H7 (cell line): Measurements from ENCODE around the gene PPTC7. TPM values are rescaled to one million over a fixed set of nuclear protein-coding genes. Genes with fewer than 3 reads are reported as not detected.
"Not testable (repeated sequence)": the region's sequence is repeated elsewhere in the genome, so short reads cannot be mapped to it uniquely, and the experiment has no call there.

ENCODE experiments used
- DNase-seq: peaks from one replicate; pipeline ENCODE4 v3.0.0; 2012
- H3K27me3 ChIP-seq: 2 replicates; pipeline ENCODE4 v1.6.0; 2011; ENCODE audit warnings: mild to moderate bottlenecking, low read length; ENCODE audit not compliant: control insufficient read depth, insufficient read depth
- H3K36me3 ChIP-seq: replicated peaks from 2 replicates; pipeline ENCODE4 v1.5.1; 2011; ENCODE audit warnings: low read length; ENCODE audit not compliant: control insufficient read depth, insufficient read depth
- H3K4me3 ChIP-seq: 2 replicates; pipeline ENCODE4 v1.5.1; 2011; ENCODE audit warnings: low read depth, mild to moderate bottlenecking, control low read depth, low read length, moderate library complexity; ENCODE audit not compliant: insufficient read depth
- total RNA-seq: library from RNA; depleted of rRNA; stranded (reverse); fragments of >200 nt; shearing (Covaris generic); gene quantifications from 2 replicates; pipeline ENCODE4 v1.2.3, GENCODE V29; 2014; rRNA removed

PPTC7 gene
- total RNA-seq: 4.6 and 7.4 TPM in 2 replicates

- H3K27me3 ChIP-seq: no peaks in the 10 kb centered on the region
- peak within 1 kb of the TSS; percentile 93 for H3K4me3 ChIP-seq
- DNase-seq: peak; percentile 95
- H3K36me3 ChIP-seq: no peaks in the 10 kb centered on the region
Measured at GRCh38 chr12:110583137-110584059, at the start of gene PPTC7. TSS of gene PPTC7 (minus strand) at chr12:110583318. CDS start at chr12:110583031, 287 bp downstream.

- Histone ChIP-seq H3K27me3 (no peaks in the 10 kb centered on the region), H3K36me3 (no peaks in the 10 kb centered on the region), H3K4me3 (no peak overlapping the region)
- DNase-seq: no peak
Measured at GRCh38 chr12:110627500-110628195, 44.5 kb upstream of the PPTC7 start.

DNA sequence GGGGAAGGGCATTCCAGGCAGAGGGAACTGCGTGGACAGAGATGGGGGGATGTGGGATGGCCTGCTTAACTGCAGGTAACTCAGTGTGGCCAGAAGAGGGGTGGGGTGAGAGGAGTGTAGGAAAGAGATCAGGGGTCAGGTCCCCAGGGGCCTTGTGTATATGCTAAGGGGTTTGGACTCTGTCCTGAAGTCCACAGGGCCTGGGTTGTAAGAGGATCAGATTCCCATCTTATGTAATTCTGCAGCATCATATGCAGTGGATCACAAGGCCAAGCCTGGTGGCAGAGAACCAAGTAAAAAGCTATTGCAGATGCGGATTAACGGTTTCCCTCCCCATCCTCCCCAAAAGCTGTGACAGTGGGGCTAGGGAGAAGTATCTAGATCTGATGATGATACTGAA is 39.5 kb upstream of the PPTC7 start:
- Histone ChIP-seq H3K27me3 (no peaks in the 10 kb centered on the region), H3K36me3 (no peaks in the 10 kb centered on the region), H3K4me3 (no peak overlapping the region)
- no peak for DNase-seq

DNA sequence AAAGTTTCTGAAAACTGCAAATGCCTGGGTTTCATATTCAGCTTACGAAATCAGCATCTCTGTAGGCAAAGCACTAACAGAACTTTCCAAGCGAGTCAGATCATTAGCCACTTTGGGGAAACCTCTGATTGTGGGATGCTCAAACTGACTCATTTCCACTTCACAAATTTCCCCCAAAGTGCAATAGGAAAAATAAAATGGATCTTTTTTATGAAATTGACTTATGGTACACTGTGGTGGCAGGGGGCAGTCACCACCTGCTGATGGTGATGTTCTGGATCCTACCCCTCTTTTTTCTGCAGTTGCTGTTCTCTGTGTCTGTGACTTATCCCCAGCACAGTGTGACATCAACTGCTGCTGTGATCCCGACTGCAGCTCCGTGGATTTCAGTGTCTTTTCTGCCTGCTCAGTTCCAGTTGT is 36.4 kb upstream of the PPTC7 start:
- Histone ChIP-seq H3K36me3 (no peaks in the 10 kb centered on the region), H3K27me3 (no peaks in the 10 kb centered on the region), H3K4me3 (no peak overlapping the region)
- DNase-seq: no peak

DNA sequence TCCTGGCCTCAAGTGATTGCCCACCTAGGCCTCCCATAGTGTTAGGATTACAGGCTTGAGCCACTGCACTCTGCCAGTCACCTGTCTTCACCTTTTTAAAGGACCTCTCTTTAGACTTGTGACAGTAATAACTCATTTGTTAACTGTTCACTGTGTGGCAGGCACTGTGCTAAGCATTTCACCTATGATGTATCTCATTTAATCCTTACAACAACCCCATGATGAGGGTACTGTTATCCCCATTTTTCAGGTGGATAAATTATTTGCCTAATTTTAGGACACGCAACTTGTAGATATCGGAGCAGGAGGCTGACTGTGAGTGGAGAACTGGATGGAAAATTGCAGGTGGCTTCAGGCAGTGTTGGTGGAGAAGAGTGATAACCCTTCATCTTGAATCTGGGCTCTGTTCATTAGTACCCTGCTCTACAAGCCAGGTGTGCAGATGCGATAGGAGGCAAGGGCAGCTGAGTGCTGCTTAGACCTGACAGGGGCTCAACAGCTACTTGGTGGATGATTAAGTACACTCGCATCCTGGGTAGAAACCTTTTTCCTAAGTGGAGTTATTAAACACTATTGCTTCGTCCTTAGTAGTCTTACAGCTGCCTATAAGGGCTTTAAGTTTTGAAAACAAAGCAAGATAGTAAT is 33.5 kb upstream of the PPTC7 start:
- H3K4me3 ChIP-seq: no peak overlapping the region
- no peak for DNase-seq
- H3K36me3 ChIP-seq: no peaks in the 10 kb centered on the region
- no peaks in the 10 kb centered on the region for H3K27me3 ChIP-seq

DNA sequence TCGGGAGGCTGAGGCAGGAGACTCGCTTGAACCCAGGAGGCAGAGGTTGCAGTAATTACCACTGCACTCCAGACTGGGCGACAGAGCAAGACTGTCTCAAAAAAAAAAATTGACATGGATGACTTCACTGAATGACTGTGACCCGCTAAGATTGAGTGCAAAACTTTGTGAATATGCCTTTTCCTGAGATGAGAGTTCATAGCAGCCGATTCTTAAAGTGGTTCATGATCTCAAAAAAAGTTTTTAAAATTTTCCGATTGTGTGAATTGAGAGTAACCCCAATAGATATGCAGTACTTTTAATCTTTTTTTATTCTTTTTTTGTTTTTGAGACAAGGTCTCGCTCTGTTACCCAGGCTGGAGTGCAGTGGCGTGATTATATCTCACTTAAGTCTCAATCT is 32.1 kb upstream of the PPTC7 start:
- H3K27me3 ChIP-seq: no peaks in the 10 kb centered on the region
- H3K4me3 ChIP-seq: no peak overlapping the region
- H3K36me3 ChIP-seq: no peaks in the 10 kb centered on the region
- DNase-seq: no peak

- Histone ChIP-seq H3K4me3 (peak within 1 kb of the TSS; percentile 68), H3K27me3 (no peaks in the 10 kb centered on the region), H3K36me3 (no peaks in the 10 kb centered on the region)
- DNase-seq: peak; percentile 98
Measured at GRCh38 chr12:110613771-110614684, 30.9 kb upstream of the PPTC7 start, which contains the start of gene TCTN1. TSS of gene TCTN1 (plus strand) at chr12:110614129. CDS start at chr12:110614183, 54 bp downstream.

DNA sequence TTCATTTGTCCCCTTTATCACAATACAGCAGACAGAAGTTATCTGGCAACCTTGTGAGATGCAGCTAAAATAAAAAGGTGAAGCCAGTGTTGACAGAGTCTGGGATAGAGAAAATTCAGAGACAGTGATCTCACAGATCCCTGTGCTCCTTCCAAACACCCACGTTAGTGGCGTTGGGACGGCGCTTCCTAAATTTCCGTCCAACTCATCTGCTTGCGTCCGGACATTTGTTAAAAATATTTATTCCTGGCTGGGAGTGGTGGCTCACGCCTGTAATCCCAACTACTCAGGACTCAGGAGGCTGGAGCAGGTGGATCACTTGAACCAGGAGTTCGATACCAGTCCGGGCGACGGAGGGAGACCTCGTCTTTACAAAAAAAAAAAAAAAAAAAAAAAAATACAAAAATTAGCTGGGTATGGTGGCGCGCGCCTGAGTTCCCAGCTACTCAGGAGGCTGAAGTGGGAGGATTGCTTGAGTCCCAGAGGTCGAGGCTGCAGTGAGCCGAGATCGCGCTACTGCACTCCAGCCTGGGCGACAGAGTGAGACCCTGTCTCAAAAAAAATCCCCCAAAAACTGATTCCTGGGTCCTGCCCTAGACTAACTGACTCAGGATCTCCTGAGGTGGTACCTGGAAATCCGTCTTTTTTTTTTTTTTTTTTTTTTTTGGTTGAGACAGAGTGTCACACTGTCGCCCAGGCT is 30.1 kb upstream of the PPTC7 start:
- no peak for DNase-seq
- Histone ChIP-seq H3K36me3 (no peaks in the 10 kb centered on the region), H3K4me3 (peak overlapping the region; percentile 68), H3K27me3 (no peaks in the 10 kb centered on the region)

DNA sequence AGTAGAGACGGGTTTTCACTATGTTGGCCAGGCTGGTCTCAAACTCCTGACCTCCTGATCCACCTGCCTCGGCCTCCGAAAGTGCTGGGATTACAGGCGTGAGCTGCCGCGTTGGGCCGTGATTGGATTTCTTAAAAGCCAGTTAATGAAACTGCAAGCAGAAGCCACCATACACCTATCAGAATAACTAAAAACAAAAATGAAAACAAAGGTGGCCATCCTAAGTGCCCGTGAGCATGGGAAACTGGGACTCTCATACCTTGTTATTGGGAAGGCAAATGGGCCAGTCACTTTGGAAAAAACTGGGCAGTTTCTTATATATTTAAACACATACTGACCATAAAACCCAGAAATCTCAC is 23.1 kb upstream of the PPTC7 start:
- no peak for DNase-seq
- H3K27me3 ChIP-seq: no peaks in the 10 kb centered on the region
- no peaks in the 10 kb centered on the region for H3K36me3 ChIP-seq
- no peak overlapping the region for H3K4me3 ChIP-seq

DNA sequence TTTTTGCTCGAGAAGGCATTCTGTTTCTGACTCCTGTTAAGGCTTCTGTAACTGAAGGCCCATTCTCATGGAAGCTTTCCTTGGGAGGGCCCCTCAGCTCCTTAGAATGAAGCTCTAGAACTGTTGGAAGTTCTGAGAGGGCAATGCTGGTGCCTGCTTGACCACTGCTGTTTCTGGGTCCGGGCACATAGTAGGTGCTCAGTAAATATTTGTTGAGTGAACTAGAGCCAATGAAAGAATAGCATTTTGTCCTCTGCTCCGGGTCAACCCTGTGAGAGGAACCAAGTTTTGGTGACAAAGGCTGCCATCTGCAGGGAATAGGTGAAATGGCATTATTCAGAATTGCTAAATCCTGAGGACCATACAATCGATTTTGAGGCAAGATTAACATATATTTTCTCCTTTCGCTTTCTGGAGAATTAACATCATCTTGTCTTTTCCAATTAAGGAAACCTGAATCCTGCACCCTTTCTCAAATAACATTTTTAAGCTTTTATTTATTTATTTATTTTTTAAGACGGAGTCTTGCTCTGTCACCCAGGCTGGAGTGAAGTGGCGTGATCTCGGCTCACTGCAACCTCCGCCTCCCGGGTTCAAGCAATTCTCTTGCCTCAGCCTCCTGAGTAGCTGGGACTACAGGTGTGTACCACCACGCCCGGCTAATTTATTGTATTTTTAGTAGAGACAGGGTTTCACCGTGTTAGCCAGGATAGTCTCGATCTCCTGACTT is 19.1 kb upstream of the PPTC7 start:
- H3K36me3 ChIP-seq, H3K4me3 ChIP-seq, H3K27me3 ChIP-seq: not testable (repeated sequence)
- DNase-seq: peak; percentile 61

DNA sequence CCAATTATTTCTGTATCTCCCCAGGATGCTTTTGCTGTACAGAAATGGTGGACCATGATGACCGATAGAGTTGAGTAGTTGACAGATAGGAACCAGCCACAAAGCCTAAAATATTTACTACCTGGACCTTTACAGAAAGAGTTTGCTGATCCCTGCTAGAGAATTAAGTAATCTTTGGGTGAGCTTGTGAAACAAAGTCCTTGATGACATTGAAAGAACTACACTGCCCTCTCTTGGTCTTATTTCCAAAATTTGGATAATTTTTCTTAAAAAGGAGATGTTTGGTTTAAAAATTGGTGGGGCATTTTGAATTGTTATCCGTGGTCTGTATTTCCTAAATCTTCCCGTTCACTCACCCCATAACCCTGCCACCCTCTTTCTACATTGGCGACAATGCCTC is 17.1 kb upstream of the PPTC7 start:
- Histone ChIP-seq H3K27me3 (no peaks in the 10 kb centered on the region), H3K4me3 (no peak overlapping the region), H3K36me3 (no peaks in the 10 kb centered on the region)
- DNase-seq: no peak

DNA sequence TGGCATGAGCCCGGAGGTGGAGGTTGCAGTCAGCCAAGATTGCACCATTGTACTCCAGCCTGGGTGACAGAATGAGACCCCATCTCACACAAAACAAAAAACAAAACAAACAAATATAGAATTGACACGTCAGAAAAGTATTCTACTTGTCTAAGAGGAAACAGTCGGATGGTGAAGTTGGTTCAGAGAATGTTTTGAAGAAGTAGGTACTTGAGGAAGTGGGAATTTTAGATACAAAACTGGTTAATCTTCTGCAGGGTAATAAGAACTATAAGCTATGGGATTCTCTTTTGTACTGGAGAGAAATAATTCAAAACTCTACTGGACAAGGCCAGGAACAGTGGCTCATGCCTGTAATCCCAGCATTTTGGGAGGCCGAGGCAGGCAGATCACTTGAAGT is 16.2 kb upstream of the PPTC7 start:
- no peaks in the 10 kb centered on the region for H3K36me3 ChIP-seq
- no peaks in the 10 kb centered on the region for H3K27me3 ChIP-seq
- no peak overlapping the region for H3K4me3 ChIP-seq
- no peak for DNase-seq

GRCh38 chr12:110597885-110598284 is 14.8 kb upstream of the PPTC7 start:
- Histone ChIP-seq H3K27me3 (no peaks in the 10 kb centered on the region), H3K36me3 (no peaks in the 10 kb centered on the region), H3K4me3 (no peak overlapping the region)
- DNase-seq: no peak
